ENCODE data around the gene TACC2.
"Not testable (repeated sequence)": the region's sequence is repeated elsewhere in the genome, so short reads cannot be mapped to it uniquely, and the experiment has no call there.

The TACC2 gene

GRCh38 chr10:122188706-122189105 lies 199.7 kb downstream of the TACC2 start:
- no peak for DNase-seq (ENCODE audit: low read depth in 2 of 2, low spot score in 1 of 2)

GRCh38 chr10:122189185-122189584 lies 200.2 kb downstream of the TACC2 start:
- DNase-seq (ENCODE audit: low read depth in 2 of 2, low spot score in 1 of 2) = no peak

GRCh38 chr10:122190176-122190943 lies 201.4 kb downstream of the TACC2 start:
- DNase-seq (ENCODE audit: low read depth in 2 of 2, low spot score in 1 of 2) = no peak

- DNase-seq (ENCODE audit: low read depth in 2 of 2, low spot score in 1 of 2) = no peak
These were observed 203.1 kb downstream of the TACC2 start for GRCh38 chr10:122191936-122192541.

GRCh38 chr10:122194251-122194650 lies 205.3 kb downstream of the TACC2 start:
- DNase-seq (ENCODE audit: low read depth in 2 of 2, low spot score in 1 of 2) = no peak

GRCh38 chr10:122196218-122196617 lies 207.3 kb downstream of the TACC2 start:
- no peak for DNase-seq (ENCODE audit: low read depth in 2 of 2, low spot score in 1 of 2)

- DNase-seq (ENCODE audit: low read depth in 2 of 2, low spot score in 1 of 2) = no peak
These were observed 208.8 kb downstream of the TACC2 start for GRCh38 chr10:122197611-122198222.

GRCh38 chr10:122198631-122199030 lies 209.7 kb downstream of the TACC2 start:
- no peak for DNase-seq (ENCODE audit: low read depth in 2 of 2, low spot score in 1 of 2)

GRCh38 chr10:122199070-122199469 lies 210.1 kb downstream of the TACC2 start:
- no peak for DNase-seq (ENCODE audit: low read depth in 2 of 2, low spot score in 1 of 2)

- no peak for DNase-seq (ENCODE audit: low read depth in 2 of 2, low spot score in 1 of 2)
These were observed 210.7 kb downstream of the TACC2 start for GRCh38 chr10:122199689-122200088.

- no peak for DNase-seq (ENCODE audit: low read depth in 2 of 2, low spot score in 1 of 2)
These were observed 212.4 kb downstream of the TACC2 start for GRCh38 chr10:122201401-122201800.

- DNase-seq (ENCODE audit: low read depth in 2 of 2, low spot score in 1 of 2) = not testable (repeated sequence)
These were observed 214.2 kb downstream of the TACC2 start for GRCh38 chr10:122203180-122203579.

- DNase-seq (ENCODE audit: low read depth in 2 of 2, low spot score in 1 of 2) = no peak
These were observed 215.9 kb downstream of the TACC2 start for GRCh38 chr10:122204691-122205489.

GRCh38 chr10:122206471-122207065 lies 217.6 kb downstream of the TACC2 start:
- DNase-seq (ENCODE audit: low read depth in 2 of 2, low spot score in 1 of 2) = no peak

- DNase-seq (ENCODE audit: low read depth in 2 of 2, low spot score in 1 of 2) = no peak
These were observed 218.2 kb downstream of the TACC2 start for GRCh38 chr10:122207163-122207562.

GRCh38 chr10:122207596-122207995 lies 218.6 kb downstream of the TACC2 start:
- DNase-seq (ENCODE audit: low read depth in 2 of 2, low spot score in 1 of 2) = no peak

- DNase-seq (ENCODE audit: low read depth in 2 of 2, low spot score in 1 of 2) = no peak
These were observed 219.8 kb downstream of the TACC2 start for GRCh38 chr10:122208571-122209430.

GRCh38 chr10:122210481-122211265 lies 221.7 kb downstream of the TACC2 start:
- no peak for DNase-seq (ENCODE audit: low read depth in 2 of 2, low spot score in 1 of 2)

GRCh38 chr10:122213364-122213763 lies 224.4 kb downstream of the TACC2 start:
- DNase-seq (ENCODE audit: low read depth in 2 of 2, low spot score in 1 of 2) = no peak

Measured in stimulated activated CD8-positive, alpha-beta memory T cell treated with anti-CD3 and anti-CD28 coated beads, Interleukin-4, amount 100 ng/mL, for 4 hours (primary cell).